Breast epithelium (tissue), 4 donors: ENCODE data around the gene NCOA4. TPM values are rescaled to one million over a fixed set of nuclear protein-coding genes. Genes with fewer than 3 reads are reported as not detected.
A peak's percentile ranks its signal among the peaks of the same experiment; 100 is the strongest.

Source experiments
- DNase-seq, 2 donors: peaks; one replicate each; pipeline ENCODE4 v3.0.0-alpha.2; 2019; ENCODE audit warnings: low spot score in 2 of 2
- H3K27ac ChIP-seq, 2 donors: fragments of 200-600 bp; sonication (generic) in 1 of 2; one replicate each; pipeline ENCODE4 v1.5.1; 2016 to 2019; ENCODE audit warnings: mild to moderate bottlenecking in 1 of 2
- H3K27me3 ChIP-seq, 2 donors: fragments of 200-600 bp; sonication (generic) in 1 of 2; one replicate each; pipeline versions ENCODE4 v1.5.1 to v1.6.0; 2017 to 2019; ENCODE audit warnings: control low read depth in 1 of 2, mild to moderate bottlenecking in 1 of 2
- H3K36me3 ChIP-seq: fragments of 200-600 bp; one replicate; pipeline ENCODE4 v1.5.1; 2019
- H3K4me1 ChIP-seq, 2 donors: fragments of 200-600 bp; sonication (generic); one replicate each; pipeline ENCODE4 v1.5.1; 2016 to 2019; ENCODE audit warnings: control low read depth in 1 of 2
- H3K4me3 ChIP-seq, 3 donors: fragments of 200-600 bp; sonication (generic); 1 replicate in 2 of 3; 2 replicates in 1 of 3; pipeline ENCODE4 v1.5.1; 2016 to 2019; ENCODE audit warnings: mild to moderate bottlenecking in 3 of 3, moderate library complexity in 2 of 3
- H3K9me3 ChIP-seq, 2 donors: fragments of 200-600 bp; sonication (generic) in 1 of 2; one replicate each; pipeline ENCODE4 v1.5.1; 2016 to 2019; ENCODE audit warnings: control low read depth in 1 of 2
- POLR2A ChIP-seq: fragments of 450-650 bp; IDR thresholded peaks from one replicate; pipeline ENCODE4 v1.6.1; 2016; ENCODE audit warnings: antibody characterized with exemption, mild to moderate bottlenecking, moderate library complexity
- POLR2AphosphoS5 ChIP-seq, 3 donors: sonication (generic); formaldehyde crosslinking; IDR thresholded peaks; one replicate each; pipeline ENCODE4 v1.6.1; 2017; ENCODE audit warnings: antibody characterized with exemption in 3 of 3
- intact Hi-C: fragments of 100-400 bp; cut with DNase I; formaldehyde crosslinking; loops from one replicate; pipeline ENCODE4 v1.15.1; 2023; ENCODE audit warnings: low total_unique reads
- total RNA-seq, 3 donors: library from RNA; depleted of rRNA; stranded (reverse); fragments of >200 nt; gene quantifications; one replicate each; pipeline ENCODE4 v1.1.0, GENCODE V29; 2016
- TF ChIP-seq, protein P1 (sequence below), 3 donors: fragments of 450-650 bp; IDR thresholded peaks; one replicate each; pipeline ENCODE4 v1.5.1; 2016 to 2017; ENCODE audit warnings: antibody characterized with exemption in 3 of 3, mild to moderate bottlenecking in 3 of 3, moderate library complexity in 3 of 3

NCOA4 gene
- total RNA-seq, 3 donors from 2014 or later, result 121 to 200 (median 189) TPM

DNA sequence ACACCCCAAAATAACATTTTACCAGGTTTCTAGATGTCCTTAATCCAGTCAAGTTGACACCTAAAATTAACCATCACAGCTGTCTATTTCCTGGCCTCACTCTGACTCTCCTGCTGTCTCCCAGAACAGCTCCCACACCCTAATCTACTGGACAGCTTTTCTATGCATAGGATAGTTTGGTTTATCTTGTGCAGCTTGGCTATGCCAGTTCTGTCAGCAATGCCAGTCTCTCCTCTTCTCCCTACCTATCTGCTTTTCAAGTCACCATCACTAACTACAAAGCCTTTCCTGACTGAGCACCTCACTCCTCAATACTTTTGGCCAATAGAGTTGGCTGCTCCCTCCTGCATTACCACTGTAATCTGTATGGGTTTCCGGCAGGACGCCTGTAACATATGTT is 5.0 kb downstream of the NCOA4 start:
- TF ChIP-seq, protein P1, sequence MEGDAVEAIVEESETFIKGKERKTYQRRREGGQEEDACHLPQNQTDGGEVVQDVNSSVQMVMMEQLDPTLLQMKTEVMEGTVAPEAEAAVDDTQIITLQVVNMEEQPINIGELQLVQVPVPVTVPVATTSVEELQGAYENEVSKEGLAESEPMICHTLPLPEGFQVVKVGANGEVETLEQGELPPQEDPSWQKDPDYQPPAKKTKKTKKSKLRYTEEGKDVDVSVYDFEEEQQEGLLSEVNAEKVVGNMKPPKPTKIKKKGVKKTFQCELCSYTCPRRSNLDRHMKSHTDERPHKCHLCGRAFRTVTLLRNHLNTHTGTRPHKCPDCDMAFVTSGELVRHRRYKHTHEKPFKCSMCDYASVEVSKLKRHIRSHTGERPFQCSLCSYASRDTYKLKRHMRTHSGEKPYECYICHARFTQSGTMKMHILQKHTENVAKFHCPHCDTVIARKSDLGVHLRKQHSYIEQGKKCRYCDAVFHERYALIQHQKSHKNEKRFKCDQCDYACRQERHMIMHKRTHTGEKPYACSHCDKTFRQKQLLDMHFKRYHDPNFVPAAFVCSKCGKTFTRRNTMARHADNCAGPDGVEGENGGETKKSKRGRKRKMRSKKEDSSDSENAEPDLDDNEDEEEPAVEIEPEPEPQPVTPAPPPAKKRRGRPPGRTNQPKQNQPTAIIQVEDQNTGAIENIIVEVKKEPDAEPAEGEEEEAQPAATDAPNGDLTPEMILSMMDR (IDR thresholded peaks at IDR 0.05), result no peak
- TF ChIP-seq POLR2A, result no peak
- no peak for TF ChIP-seq POLR2AphosphoS5 (IDR thresholded peaks at IDR 0.05)
- Histone ChIP-seq H3K4me3 (no peak overlapping the region), H3K4me1 (peaks cover 0 to 11% of the 10 kb centered on the region in 2 donors), H3K9me3 (no peaks in the 10 kb centered on the region), H3K27ac (no peak overlapping the region), H3K36me3 (no peaks in the 10 kb centered on the region), H3K27me3 (no peaks in the 10 kb centered on the region)
- no peak for DNase-seq
- intact Hi-C loops, result no loop called here

DNA sequence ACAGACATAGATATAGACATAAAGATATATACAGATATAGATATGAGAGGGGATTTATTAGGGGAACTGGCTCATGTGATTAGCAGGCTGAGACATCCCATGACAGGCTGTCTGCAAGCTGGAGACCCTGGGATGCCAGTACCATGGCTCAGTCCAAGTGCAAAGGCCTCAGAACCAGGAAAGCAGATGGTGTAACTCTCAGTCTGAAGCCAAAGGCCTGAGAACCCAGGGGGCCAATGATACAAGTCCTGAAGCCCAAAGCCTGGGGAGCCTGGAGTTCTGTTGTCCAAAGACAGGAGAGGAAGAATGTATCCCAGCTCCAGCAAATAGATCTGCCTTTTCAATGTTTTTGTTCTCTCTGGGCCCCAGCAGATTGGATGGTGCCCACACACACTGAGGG is 5.5 kb downstream of the NCOA4 start:
- H3K27ac ChIP-seq, result no peak overlapping the region
- no peak for DNase-seq
- intact Hi-C loops, result no loop called here
- H3K4me3 ChIP-seq, result no peak overlapping the region
- TF ChIP-seq, protein P1 (IDR thresholded peaks at IDR 0.05), result no peak
- TF ChIP-seq POLR2A (no peak), POLR2AphosphoS5 (IDR thresholded peaks at IDR 0.05) (no peak)
- H3K36me3 ChIP-seq, result no peaks in the 10 kb centered on the region
- H3K9me3 ChIP-seq, result no peaks in the 10 kb centered on the region
- peaks cover 0 to 13% of the 10 kb centered on the region in 2 donors for H3K4me1 ChIP-seq
- no peaks in the 10 kb centered on the region for H3K27me3 ChIP-seq

DNA sequence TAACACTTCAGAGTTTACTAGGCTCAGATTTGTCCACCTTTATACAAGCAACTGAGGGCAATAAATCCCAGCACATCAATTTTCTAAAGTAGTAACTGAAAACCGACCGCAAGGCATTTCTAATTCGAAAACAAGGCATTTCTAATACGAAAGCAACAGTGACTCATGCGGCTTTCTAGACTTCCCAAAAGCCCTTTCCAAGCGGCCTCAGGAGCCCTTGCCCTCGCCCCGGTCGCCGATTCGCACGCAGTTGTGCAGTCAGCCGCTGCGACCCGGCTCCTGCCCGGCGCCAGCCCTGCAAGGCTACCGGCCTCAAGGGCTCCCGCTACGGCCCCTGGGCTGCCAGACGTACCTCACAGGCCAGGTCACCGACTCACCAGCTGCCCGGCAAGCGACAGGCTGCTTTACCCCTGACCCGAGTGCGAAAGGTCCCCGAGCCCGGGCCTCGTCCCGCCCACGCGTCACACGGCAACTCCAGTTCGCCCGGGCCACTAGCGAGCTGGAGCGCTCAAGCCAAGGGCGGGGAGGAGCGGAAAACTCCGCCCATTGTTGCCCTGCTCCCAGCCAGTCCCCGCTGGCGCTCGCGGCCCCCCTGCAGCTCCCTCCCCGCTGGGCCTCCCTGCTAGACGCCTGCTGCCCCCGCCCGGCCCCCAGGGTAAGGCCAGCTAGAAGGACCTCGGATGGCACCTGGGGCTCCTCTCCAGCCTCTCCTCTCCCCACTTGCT is 7.3 kb downstream of the NCOA4 start:
- peak in 2 of 3 donors; percentile 31 to 33 for TF ChIP-seq POLR2AphosphoS5 (IDR thresholded peaks at IDR 0.05)
- TF ChIP-seq, protein P1 (IDR thresholded peaks at IDR 0.05), result no peak
- no peak for TF ChIP-seq POLR2A
- no peaks in the 10 kb centered on the region for H3K9me3 ChIP-seq
- DNase-seq, result peak; percentile 80
- H3K27me3 ChIP-seq, result no peaks in the 10 kb centered on the region
- H3K36me3 ChIP-seq, result no peaks in the 10 kb centered on the region
- intact Hi-C loops, result no loop called here
- H3K27ac ChIP-seq, result peak overlapping the region; percentile 79 to 90
- H3K4me3 ChIP-seq, result peak overlapping the region; percentile 57 to 75 (median 58)
- H3K4me1 ChIP-seq, result peaks cover 7 to 16% of the 10 kb centered on the region in 2 donors

GRCh38 chr10:46020344-46020657 is 10.1 kb downstream of the NCOA4 start:
- H3K27me3 ChIP-seq, result no peaks in the 10 kb centered on the region
- no peak overlapping the region for H3K27ac ChIP-seq
- intact Hi-C loops, result no loop called here
- no peak for DNase-seq
- no peaks in the 10 kb centered on the region for H3K36me3 ChIP-seq
- TF ChIP-seq, protein P1 (IDR thresholded peaks at IDR 0.05), result no peak
- TF ChIP-seq POLR2A (no peak), POLR2AphosphoS5 (IDR thresholded peaks at IDR 0.05) (no peak)
- H3K9me3 ChIP-seq, result no peaks in the 10 kb centered on the region
- H3K4me3 ChIP-seq, result no peak overlapping the region
- peaks cover 7 to 12% of the 10 kb centered on the region in 2 donors for H3K4me1 ChIP-seq

GRCh38 chr10:46019569-46020343 is 10.7 kb downstream of the NCOA4 start:
- TF ChIP-seq, protein P1 (IDR thresholded peaks at IDR 0.05), result no peak
- no peak for TF ChIP-seq POLR2A
- TF ChIP-seq POLR2AphosphoS5 (IDR thresholded peaks at IDR 0.05), result no peak
- no peaks in the 10 kb centered on the region for H3K9me3 ChIP-seq
- H3K4me1 ChIP-seq, result peaks cover 7 to 12% of the 10 kb centered on the region in 2 donors
- intact Hi-C loops, result no loop called here
- no peak overlapping the region for H3K27ac ChIP-seq
- DNase-seq, result no peak
- no peaks in the 10 kb centered on the region for H3K27me3 ChIP-seq
- no peaks in the 10 kb centered on the region for H3K36me3 ChIP-seq
- no peak overlapping the region for H3K4me3 ChIP-seq
